ENCODE measurements around the gene SKIC8. TPM values are rescaled to one million over a fixed set of nuclear protein-coding genes. Genes with fewer than 3 reads are reported as not detected.
A peak's percentile ranks its signal among the peaks of the same experiment; 100 is the strongest.

Gene SKIC8
- total and polyA plus RNA-seq, 2 of the 13 experiments (the other 11 are each of a cell fraction or from before 2014, with no cell fraction given), result 69.5 to 70.6 TPM

DNA sequence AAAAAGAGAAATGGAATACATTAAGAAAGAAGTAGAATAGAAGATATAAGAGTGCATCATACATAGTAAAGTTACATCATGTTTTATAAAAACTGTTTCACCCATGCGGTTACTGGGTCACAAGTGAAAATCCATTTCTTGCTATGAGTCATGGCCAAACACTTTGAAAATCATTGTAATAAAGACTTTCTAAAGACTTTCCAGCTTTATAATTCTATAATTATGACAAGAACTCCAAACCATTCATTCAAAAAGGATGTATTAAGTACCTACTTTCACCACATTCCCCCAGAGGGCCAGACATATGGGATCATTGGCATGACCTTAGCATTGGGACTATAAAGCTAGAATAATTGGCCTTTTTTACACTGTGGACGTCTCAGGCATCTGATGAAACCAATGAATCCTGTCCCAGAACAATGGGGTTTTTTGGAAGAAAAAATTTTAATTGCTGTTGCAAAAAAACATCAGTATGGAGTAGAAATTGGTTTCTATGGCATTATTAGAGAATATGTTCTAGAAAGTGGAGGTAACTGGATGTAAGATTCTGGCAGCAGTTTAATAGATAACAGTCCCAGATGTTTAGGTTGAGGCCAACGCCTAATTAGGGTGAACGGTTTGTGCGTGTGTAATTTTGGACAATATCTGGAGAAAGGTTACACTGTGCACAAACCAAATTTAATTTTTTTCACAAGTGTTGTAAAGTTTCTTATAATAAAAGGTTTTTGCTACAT is 3.3 kb upstream of the SKIC8 start:
- Histone ChIP-seq H3K27me3 (ENCODE audit: control insufficient read depth in 1 of 2, insufficient read depth in 2 of 2, low read length in 2 of 2) (no peaks in the 10 kb centered on the region; a peak in 1 of 5 replicates), H4K20me1 (ENCODE audit: insufficient read depth, low read length) (no peaks in the 10 kb centered on the region), H3K79me2 (ENCODE audit: insufficient read depth, low read length) (peaks cover 16% of the 10 kb centered on the region), H3K9me3 (ENCODE audit: low read length) (no peaks in the 10 kb centered on the region), H3K4me2 (ENCODE audit: low read depth, low read length) (peak overlapping the region; percentile 83), H3K36me3 (replicated peaks in 1 of 2; ENCODE audit: control insufficient read depth in 1 of 2, insufficient read depth in 2 of 2, low read length in 2 of 2) (no peaks in the 10 kb centered on the region), H3K9ac (ENCODE audit: insufficient read depth, low read depth, low read length) (peak overlapping the region; percentile 23; the same call in 1 of the 2 replicates), H3K4me3 (replicated peaks in 1 of 3; ENCODE audit: insufficient read depth in 1 of 3, low read depth in 2 of 3, low read length in 3 of 3) (peak overlapping the region in 1 of 3 experiments; percentile 69; a peak in 4 of 6 replicates), H3K4me1 (ENCODE audit: insufficient read depth, low read length) (peaks cover 65% of the 10 kb centered on the region), H3K27ac (ENCODE audit: extremely low read length, insufficient read depth, low read length) (no peak overlapping the region), H2AFZ (ENCODE audit: low read length) (peak overlapping the region; percentile 34)
- POLR2A ChIA-PET, result interaction anchor here (2.0 kb wide), 1 partner anchor 135 kb away, joined by 24 read pairs; the partner anchor contains the start of gene IREB2
- CTCF ChIA-PET (ENCODE audit: low intra/inter-chr PET ratio, low total read pairs), result interaction anchor here (1.1 kb wide), 1 partner anchor 120 kb away, joined by 3 read pairs; no protein-coding TSS in a partner anchor
- WGBS (ENCODE audit: low lambda C conversion rate), result 77% methylated on average over 5 of the region's 5 CpGs
- in situ Hi-C loops (cut with HindIII; ENCODE audit: extremely low pct_ligation_motif_present, low pct_unique_long_range_greater_than_20kb), result loop anchor here (10.0 kb wide), 2 partner anchors 182 to 412 kb away; no protein-coding TSS in a partner anchor
- ATAC-seq (no peak), FAIRE-seq (no peak), DNase-seq (ENCODE audit: low spot score) (no peak)
- BruUV-seq (replicated peaks), result no TSS peak
- intact Hi-C loops (cut with micrococcal nuclease; ENCODE audit: unreplicated experiment), result loop anchor here (10.0 kb wide), 2 partner anchors 72 to 262 kb away; partner anchors contain the start of gene CHRNA5
- TF ChIP-seq, protein P1, sequence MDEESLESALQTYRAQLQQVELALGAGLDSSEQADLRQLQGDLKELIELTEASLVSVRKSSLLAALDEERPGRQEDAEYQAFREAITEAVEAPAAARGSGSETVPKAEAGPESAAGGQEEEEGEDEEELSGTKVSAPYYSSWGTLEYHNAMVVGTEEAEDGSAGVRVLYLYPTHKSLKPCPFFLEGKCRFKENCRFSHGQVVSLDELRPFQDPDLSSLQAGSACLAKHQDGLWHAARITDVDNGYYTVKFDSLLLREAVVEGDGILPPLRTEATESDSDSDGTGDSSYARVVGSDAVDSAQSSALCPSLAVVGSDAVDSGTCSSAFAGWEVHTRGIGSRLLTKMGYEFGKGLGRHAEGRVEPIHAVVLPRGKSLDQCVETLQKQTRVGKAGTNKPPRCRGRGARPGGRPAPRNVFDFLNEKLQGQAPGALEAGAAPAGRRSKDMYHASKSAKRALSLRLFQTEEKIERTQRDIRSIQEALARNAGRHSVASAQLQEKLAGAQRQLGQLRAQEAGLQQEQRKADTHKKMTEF (CRISPR knock-in tag; IDR thresholded peaks at IDR 0.05), result no peak
- TF ChIP-seq ZNF256 (CRISPR knock-in tag; conservative IDR thresholded peaks at IDR 0.05) (no peak), ZNF879 (CRISPR knock-in tag; IDR thresholded peaks at IDR 0.05) (no peak), POLR2A (IDR thresholded peaks at IDR 0.05; ENCODE audit: insufficient read depth in 1 of 2, low read depth in 2 of 2, low read length in 2 of 2) (no peak), ZNF33A (CRISPR knock-in tag; IDR thresholded peaks at IDR 0.05; ENCODE audit: borderline replicate concordance) (no peak), ZNF337 (CRISPR knock-in tag; IDR thresholded peaks at IDR 0.05; ENCODE audit: borderline replicate concordance, low read depth) (no peak), TGIF2 (CRISPR knock-in tag; IDR thresholded peaks at IDR 0.05) (no peak)
- TF ChIP-seq, protein P2, sequence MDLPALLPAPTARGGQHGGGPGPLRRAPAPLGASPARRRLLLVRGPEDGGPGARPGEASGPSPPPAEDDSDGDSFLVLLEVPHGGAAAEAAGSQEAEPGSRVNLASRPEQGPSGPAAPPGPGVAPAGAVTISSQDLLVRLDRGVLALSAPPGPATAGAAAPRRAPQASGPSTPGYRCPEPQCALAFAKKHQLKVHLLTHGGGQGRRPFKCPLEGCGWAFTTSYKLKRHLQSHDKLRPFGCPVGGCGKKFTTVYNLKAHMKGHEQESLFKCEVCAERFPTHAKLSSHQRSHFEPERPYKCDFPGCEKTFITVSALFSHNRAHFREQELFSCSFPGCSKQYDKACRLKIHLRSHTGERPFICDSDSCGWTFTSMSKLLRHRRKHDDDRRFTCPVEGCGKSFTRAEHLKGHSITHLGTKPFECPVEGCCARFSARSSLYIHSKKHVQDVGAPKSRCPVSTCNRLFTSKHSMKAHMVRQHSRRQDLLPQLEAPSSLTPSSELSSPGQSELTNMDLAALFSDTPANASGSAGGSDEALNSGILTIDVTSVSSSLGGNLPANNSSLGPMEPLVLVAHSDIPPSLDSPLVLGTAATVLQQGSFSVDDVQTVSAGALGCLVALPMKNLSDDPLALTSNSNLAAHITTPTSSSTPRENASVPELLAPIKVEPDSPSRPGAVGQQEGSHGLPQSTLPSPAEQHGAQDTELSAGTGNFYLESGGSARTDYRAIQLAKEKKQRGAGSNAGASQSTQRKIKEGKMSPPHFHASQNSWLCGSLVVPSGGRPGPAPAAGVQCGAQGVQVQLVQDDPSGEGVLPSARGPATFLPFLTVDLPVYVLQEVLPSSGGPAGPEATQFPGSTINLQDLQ (CRISPR knock-in tag; IDR thresholded peaks at IDR 0.05), result no peak
- TF ChIP-seq, protein P3, sequence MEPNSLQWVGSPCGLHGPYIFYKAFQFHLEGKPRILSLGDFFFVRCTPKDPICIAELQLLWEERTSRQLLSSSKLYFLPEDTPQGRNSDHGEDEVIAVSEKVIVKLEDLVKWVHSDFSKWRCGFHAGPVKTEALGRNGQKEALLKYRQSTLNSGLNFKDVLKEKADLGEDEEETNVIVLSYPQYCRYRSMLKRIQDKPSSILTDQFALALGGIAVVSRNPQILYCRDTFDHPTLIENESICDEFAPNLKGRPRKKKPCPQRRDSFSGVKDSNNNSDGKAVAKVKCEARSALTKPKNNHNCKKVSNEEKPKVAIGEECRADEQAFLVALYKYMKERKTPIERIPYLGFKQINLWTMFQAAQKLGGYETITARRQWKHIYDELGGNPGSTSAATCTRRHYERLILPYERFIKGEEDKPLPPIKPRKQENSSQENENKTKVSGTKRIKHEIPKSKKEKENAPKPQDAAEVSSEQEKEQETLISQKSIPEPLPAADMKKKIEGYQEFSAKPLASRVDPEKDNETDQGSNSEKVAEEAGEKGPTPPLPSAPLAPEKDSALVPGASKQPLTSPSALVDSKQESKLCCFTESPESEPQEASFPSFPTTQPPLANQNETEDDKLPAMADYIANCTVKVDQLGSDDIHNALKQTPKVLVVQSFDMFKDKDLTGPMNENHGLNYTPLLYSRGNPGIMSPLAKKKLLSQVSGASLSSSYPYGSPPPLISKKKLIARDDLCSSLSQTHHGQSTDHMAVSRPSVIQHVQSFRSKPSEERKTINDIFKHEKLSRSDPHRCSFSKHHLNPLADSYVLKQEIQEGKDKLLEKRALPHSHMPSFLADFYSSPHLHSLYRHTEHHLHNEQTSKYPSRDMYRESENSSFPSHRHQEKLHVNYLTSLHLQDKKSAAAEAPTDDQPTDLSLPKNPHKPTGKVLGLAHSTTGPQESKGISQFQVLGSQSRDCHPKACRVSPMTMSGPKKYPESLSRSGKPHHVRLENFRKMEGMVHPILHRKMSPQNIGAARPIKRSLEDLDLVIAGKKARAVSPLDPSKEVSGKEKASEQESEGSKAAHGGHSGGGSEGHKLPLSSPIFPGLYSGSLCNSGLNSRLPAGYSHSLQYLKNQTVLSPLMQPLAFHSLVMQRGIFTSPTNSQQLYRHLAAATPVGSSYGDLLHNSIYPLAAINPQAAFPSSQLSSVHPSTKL (CRISPR knock-in tag; IDR thresholded peaks at IDR 0.05), result no peak
- TF ChIP-seq, protein P4, sequence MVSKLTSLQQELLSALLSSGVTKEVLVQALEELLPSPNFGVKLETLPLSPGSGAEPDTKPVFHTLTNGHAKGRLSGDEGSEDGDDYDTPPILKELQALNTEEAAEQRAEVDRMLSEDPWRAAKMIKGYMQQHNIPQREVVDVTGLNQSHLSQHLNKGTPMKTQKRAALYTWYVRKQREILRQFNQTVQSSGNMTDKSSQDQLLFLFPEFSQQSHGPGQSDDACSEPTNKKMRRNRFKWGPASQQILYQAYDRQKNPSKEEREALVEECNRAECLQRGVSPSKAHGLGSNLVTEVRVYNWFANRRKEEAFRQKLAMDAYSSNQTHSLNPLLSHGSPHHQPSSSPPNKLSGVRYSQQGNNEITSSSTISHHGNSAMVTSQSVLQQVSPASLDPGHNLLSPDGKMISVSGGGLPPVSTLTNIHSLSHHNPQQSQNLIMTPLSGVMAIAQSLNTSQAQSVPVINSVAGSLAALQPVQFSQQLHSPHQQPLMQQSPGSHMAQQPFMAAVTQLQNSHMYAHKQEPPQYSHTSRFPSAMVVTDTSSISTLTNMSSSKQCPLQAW (CRISPR knock-in tag; IDR thresholded peaks at IDR 0.05), result no peak
